Lower leg skin (tissue), 3 donors: ENCODE measurements around the gene GAS7.

ENCODE experiments used
- CTCF ChIP-seq, 3 donors: fragments of 450-650 bp; IDR thresholded peaks; one replicate each; pipeline ENCODE4 v1.5.1; 2016; ENCODE audit warnings: antibody characterized with exemption in 3 of 3, mild to moderate bottlenecking in 3 of 3, moderate library complexity in 2 of 3
- POLR2A ChIP-seq, 2 donors: fragments of 450-650 bp; IDR thresholded peaks; one replicate each; pipeline ENCODE4 v1.6.1; 2016 to 2017; ENCODE audit warnings: antibody characterized with exemption in 2 of 2, mild to moderate bottlenecking in 1 of 2, moderate library complexity in 1 of 2

DNA sequence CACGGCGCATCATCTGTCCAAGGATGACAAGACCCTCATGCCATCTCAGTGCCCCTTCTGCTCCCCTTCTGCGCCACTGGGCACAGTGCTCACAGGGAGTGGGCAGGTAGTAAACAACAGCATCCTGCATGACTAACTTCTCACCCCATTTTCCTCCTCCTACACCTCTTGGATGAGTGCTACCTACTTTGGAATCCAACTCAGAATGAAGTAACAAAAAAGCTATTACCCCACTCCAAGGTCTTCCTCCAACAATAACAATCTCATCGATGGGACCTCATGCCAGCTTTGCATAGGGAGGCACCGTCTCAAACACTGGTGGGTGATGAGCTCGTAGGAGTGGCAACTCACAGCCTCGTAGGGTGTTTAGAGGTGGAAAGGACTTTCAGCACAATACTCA is 194.7 kb downstream of the GAS7 start:
- TF ChIP-seq CTCF (IDR thresholded peaks at IDR 0.05), result no peak
- TF ChIP-seq POLR2A (IDR thresholded peaks at IDR 0.05), result no peak
